Esophagus squamous epithelium (tissue), 5 donors: Measurements from ENCODE around the gene PAFAH2. TPM values are rescaled to one million over a fixed set of nuclear protein-coding genes. Genes with fewer than 3 reads are reported as not detected.

ENCODE experiments used
- DNase-seq: peaks from one replicate; lab custom pipeline; 2025; lab: John Stamatoyannopoulos, UW
- H3K27ac ChIP-seq, 4 donors: fragments of 200-600 bp; sonication (generic); one replicate each; pipeline ENCODE4 v1.5.1; 2016 to 2019; ENCODE audit warnings: mild to moderate bottlenecking in 1 of 4
- H3K27me3 ChIP-seq, 4 donors: fragments of 200-600 bp; sonication (generic); 1 replicate in 3 of 4; 2 replicates in 1 of 4; pipeline versions ENCODE4 v1.5.1 to v1.6.0; 2017 to 2021; ENCODE audit warnings: antibody characterized with exemption in 1 of 4
- H3K36me3 ChIP-seq, 3 donors: fragments of 200-600 bp; sonication (generic); one replicate each; pipeline ENCODE4 v1.5.1; 2016 to 2019
- H3K4me1 ChIP-seq, 3 donors: fragments of 200-600 bp; sonication (generic); one replicate each; pipeline ENCODE4 v1.5.1; 2017 to 2019
- H3K4me3 ChIP-seq, 4 donors: fragments of 200-600 bp; sonication (generic); 1 replicate in 3 of 4; 2 replicates in 1 of 4; pipeline ENCODE4 v1.5.1; 2016 to 2019; ENCODE audit warnings: mild to moderate bottlenecking in 2 of 4, moderate library complexity in 1 of 4
- H3K9me3 ChIP-seq, 3 donors: fragments of 200-600 bp; sonication (generic); one replicate each; pipeline ENCODE4 v1.5.1; 2016 to 2019
- POLR2A ChIP-seq, 4 donors: fragments of 450-650 bp; IDR thresholded peaks; one replicate each; pipeline ENCODE4 v1.6.1; 2017; ENCODE audit warnings: antibody characterized with exemption in 4 of 4, mild to moderate bottlenecking in 4 of 4, moderate library complexity in 3 of 4
- WGBS, 2 donors: methylation state at CpG; one replicate each; pipeline ENCODE4 v1.1.5; 2018; 5-methylcytosine and 5-hydroxymethylcytosine counted together
- intact Hi-C: fragments of 100-400 bp; cut with DNase I; formaldehyde crosslinking; loops from one replicate; pipeline ENCODE4 v1.15.0; 2022
- total RNA-seq, 4 donors: library from RNA; depleted of rRNA; stranded (reverse); fragments of >200 nt; gene quantifications; one replicate each; pipeline ENCODE4 v1.1.0, GENCODE V29; 2016
- TF ChIP-seq, protein P1 (sequence below), 6 experiments: fragments of 450-650 bp in 4 of 6; fragments of 200-600 bp in 2 of 6; sonication (generic) in 2 of 6; IDR thresholded peaks; one replicate each; pipeline ENCODE4 v1.5.1; 2016 to 2019; ENCODE audit warnings: antibody characterized with exemption in 6 of 6, mild to moderate bottlenecking in 4 of 6, moderate library complexity in 4 of 6
- donor health status: DM: yes; HTN: yes; CAD: no.

PAFAH2 gene
- total RNA-seq, 4 donors from 2014 or later: 8.3 to 17.2 (median 11.7) TPM

DNA sequence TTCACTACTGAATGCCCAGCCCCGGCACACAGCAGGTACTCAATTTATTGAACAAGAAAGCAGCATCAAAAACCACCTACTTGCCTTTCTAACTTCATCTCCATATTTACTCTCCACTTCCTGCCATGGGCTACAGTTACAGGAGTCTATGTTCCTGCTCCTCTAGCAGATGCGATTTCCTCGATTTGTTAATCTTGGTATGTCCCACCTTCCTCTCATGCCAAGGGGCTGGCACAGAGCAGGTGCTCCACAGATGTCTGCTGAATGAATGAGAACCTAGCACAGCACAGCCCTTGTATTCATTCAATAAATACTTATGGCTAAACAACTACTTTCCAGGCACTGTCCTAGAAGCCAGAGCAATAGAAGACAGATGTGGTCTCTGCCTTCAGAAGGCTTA is 12.2 kb downstream of the PAFAH2 start:
- no peak for TF ChIP-seq POLR2A (IDR thresholded peaks at IDR 0.05)
- TF ChIP-seq, protein P1, sequence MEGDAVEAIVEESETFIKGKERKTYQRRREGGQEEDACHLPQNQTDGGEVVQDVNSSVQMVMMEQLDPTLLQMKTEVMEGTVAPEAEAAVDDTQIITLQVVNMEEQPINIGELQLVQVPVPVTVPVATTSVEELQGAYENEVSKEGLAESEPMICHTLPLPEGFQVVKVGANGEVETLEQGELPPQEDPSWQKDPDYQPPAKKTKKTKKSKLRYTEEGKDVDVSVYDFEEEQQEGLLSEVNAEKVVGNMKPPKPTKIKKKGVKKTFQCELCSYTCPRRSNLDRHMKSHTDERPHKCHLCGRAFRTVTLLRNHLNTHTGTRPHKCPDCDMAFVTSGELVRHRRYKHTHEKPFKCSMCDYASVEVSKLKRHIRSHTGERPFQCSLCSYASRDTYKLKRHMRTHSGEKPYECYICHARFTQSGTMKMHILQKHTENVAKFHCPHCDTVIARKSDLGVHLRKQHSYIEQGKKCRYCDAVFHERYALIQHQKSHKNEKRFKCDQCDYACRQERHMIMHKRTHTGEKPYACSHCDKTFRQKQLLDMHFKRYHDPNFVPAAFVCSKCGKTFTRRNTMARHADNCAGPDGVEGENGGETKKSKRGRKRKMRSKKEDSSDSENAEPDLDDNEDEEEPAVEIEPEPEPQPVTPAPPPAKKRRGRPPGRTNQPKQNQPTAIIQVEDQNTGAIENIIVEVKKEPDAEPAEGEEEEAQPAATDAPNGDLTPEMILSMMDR (IDR thresholded peaks at IDR 0.05): no peak
- no peak overlapping the region for H3K4me3 ChIP-seq
- H3K4me1 ChIP-seq: no peaks in the 10 kb centered on the region
- no peaks in the 10 kb centered on the region for H3K27me3 ChIP-seq
- H3K36me3 ChIP-seq: peaks cover 0 to 98% (median 11%) of the 10 kb centered on the region in 3 donors
- WGBS, 2 donors: 80 to 95% methylated on average over 3 of the region's 3 CpGs
- intact Hi-C loops: no loop called here
- no peaks in the 10 kb centered on the region for H3K9me3 ChIP-seq
- H3K27ac ChIP-seq: no peak overlapping the region
- DNase-seq: no peak

DNA sequence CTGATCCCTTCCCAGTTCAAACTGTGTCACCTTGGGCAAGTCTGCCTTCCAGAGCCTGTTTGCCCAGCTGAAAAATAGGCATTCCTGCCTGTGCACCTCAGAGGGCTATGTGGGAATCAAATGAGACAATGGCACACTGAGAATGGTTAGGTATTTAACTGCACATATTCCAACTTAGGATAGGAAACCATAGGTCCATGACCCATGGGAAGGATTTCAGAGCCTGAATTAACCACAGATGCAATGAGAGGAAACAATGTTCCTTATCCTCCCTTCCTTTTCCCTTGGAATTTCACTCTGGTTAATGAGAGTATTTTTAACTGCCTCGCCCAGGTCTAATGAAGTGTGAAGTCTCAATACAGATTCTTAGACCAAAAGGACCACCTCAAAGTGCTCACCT is 12.7 kb downstream of the PAFAH2 start:
- intact Hi-C loops: no loop called here
- no peak for DNase-seq
- no peaks in the 10 kb centered on the region for H3K27me3 ChIP-seq
- WGBS, 2 donors: 93 to 100% methylated on average over 1 of the region's 1 CpG
- no peaks in the 10 kb centered on the region for H3K4me1 ChIP-seq
- TF ChIP-seq POLR2A (IDR thresholded peaks at IDR 0.05): no peak
- TF ChIP-seq, protein P1 (IDR thresholded peaks at IDR 0.05): no peak
- no peak overlapping the region for H3K4me3 ChIP-seq
- H3K36me3 ChIP-seq: peaks cover 0 to 98% (median 11%) of the 10 kb centered on the region in 3 donors
- no peak overlapping the region for H3K27ac ChIP-seq
- H3K9me3 ChIP-seq: no peaks in the 10 kb centered on the region

DNA sequence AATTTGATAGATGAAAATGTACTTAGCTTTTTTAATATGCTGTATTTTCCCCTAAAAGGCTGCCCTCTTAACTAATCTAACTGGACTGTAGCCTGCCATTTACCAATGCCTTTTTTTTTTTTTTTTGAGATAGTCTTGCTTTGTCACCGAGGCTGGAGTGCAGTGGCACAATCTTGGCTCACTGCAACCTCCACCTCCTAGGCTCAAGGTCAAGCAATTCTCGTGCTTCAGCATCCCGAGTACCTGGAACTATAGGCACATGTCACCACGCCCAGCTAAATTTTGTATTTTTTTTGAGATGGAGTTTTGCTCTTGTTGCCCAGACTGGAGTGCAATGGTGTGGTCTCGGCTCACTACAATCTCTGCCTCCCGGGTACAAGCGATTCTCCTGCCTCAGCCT is 18.7 kb downstream of the PAFAH2 start:
- intact Hi-C loops: no loop called here
- TF ChIP-seq, protein P1 (IDR thresholded peaks at IDR 0.05): no peak
- no peak for TF ChIP-seq POLR2A (IDR thresholded peaks at IDR 0.05)
- Histone ChIP-seq H3K27ac (no peak overlapping the region), H3K36me3 (peaks cover 4 to 97% (median 10%) of the 10 kb centered on the region in 3 donors), H3K4me1 (no peaks in the 10 kb centered on the region), H3K4me3 (no peak overlapping the region), H3K27me3 (no peaks in the 10 kb centered on the region), H3K9me3 (no peaks in the 10 kb centered on the region)
- WGBS, 2 donors: 81 to 93% methylated on average over 6 to 7 of the region's 7 CpGs
- DNase-seq: no peak

DNA sequence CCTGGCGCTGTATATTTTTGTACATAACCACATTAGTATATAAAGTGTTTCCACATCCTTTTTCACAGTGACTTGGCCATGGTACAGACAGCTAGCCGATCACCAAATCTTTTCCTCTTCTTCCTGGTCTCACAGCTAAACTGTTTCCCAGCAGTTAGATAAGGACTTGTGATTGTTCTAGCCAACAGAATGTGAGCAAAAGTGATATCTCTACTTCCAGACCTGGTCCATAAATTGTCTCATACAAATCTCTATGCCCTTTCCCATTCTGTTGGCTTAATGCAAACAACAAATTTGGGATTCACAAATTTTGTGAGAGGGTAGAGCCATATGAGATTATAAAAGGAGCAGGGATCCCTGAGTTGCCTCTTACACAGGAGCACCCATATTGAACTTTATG is 19.5 kb downstream of the PAFAH2 start:
- intact Hi-C loops: no loop called here
- H3K27ac ChIP-seq: no peak overlapping the region
- 73 to 97% methylated on average over 2 of the region's 2 CpGs for WGBS, 2 donors

DNA sequence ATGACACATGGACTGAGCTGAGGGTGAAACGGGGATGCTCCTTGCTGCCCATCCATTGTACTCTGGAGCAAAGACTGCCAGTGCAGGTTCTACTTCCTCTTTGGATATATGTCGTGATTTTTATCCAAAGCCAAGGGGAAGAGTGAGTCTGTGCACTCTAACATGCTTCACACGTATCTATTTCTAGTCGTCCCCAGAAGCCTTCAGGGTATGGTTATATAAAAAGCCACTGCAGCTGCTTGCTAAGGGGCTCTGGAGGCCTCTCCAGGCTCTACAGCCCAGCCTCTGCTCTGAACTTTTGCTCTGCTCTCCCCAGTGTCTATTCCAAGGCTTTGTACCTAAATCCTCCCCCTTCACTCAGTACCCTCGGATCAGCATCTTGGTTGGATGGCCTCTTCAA is 20.1 kb downstream of the PAFAH2 start:
- intact Hi-C loops: no loop called here
- no peaks in the 10 kb centered on the region for H3K27me3 ChIP-seq
- no peak for TF ChIP-seq POLR2A (IDR thresholded peaks at IDR 0.05)
- TF ChIP-seq, protein P1 (IDR thresholded peaks at IDR 0.05): no peak
- 80 to 86% methylated on average over 5 of the region's 5 CpGs for WGBS, 2 donors
- H3K4me1 ChIP-seq: no peaks in the 10 kb centered on the region
- H3K36me3 ChIP-seq: peaks cover 4 to 97% (median 12%) of the 10 kb centered on the region in 3 donors
- no peak overlapping the region for H3K4me3 ChIP-seq
- H3K9me3 ChIP-seq: no peaks in the 10 kb centered on the region
- H3K27ac ChIP-seq: no peak overlapping the region
- DNase-seq: no peak

More for the DNA sequence above, 19.5 kb downstream of the PAFAH2 start:
- peaks cover 4 to 97% (median 14%) of the 10 kb centered on the region in 3 donors for H3K36me3 ChIP-seq
- TF ChIP-seq, protein P1 (IDR thresholded peaks at IDR 0.05): no peak
- no peak for TF ChIP-seq POLR2A (IDR thresholded peaks at IDR 0.05)
- no peaks in the 10 kb centered on the region for H3K9me3 ChIP-seq
- no peak for DNase-seq
- no peaks in the 10 kb centered on the region for H3K27me3 ChIP-seq
- H3K4me3 ChIP-seq: no peak overlapping the region
- no peaks in the 10 kb centered on the region for H3K4me1 ChIP-seq
